ENCODE data around the gene LTK. TPM values are rescaled to one million over a fixed set of nuclear protein-coding genes. Genes with fewer than 3 reads are reported as not detected.

The LTK gene
- total RNA-seq, 1 donor from 2014 or later = not detected

DNA sequence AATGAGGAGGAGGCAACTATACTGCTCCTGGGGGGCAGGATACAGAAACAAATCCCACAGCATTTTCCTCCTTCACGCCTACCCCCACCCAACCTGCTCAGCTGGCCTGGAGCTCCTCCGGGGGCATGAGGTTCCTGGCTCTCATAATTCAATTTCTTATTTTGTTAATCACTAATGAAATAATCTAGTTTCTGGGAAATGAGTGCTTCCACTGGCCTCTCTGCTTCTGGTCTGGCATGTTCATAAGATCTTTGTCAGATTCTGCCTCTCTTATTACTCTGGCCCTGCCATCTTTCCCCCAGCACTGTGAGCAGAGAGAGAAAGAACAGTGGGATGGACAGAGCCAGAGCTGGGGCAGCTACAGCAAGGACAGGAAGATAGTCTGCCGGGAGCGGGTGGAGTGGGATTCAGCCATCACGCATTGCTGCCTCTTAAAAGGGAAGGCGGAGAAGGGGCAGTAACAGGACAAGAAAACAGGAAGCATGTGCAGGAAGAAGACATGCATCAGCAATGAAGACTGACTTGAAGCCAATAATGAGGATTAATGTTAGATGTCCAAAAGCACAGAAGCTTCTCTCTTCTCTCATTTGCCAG lies 16.8 kb upstream of the LTK start:
- TF ChIP-seq CTCF (IDR thresholded peaks at IDR 0.05; ENCODE audit: insufficient read depth, low read length, severe bottlenecking) = no peak
- no peaks in the 10 kb centered on the region for H3K27me3 ChIP-seq (ENCODE audit: control insufficient read depth, insufficient read depth, low read length)
- H3K4me3 ChIP-seq (ENCODE audit: low read depth, low read length) = no peak overlapping the region
- no peak for FAIRE-seq
- DNase-seq (ENCODE audit: low read depth) = no peak
- H3K36me3 ChIP-seq (ENCODE audit: control insufficient read depth, insufficient read depth, low read length) = peaks cover 48% of the 10 kb centered on the region

GRCh38 chr15:41523097-41523496 lies 9.5 kb upstream of the LTK start:
- H3K27me3 ChIP-seq (ENCODE audit: control insufficient read depth, insufficient read depth, low read length) = no peaks in the 10 kb centered on the region
- DNase-seq (ENCODE audit: low read depth) (no peak), FAIRE-seq (no peak)
- peaks cover 25% of the 10 kb centered on the region for H3K36me3 ChIP-seq (ENCODE audit: control insufficient read depth, insufficient read depth, low read length)
- H3K4me3 ChIP-seq (ENCODE audit: low read depth, low read length) = no peak overlapping the region
- no peak for TF ChIP-seq CTCF (IDR thresholded peaks at IDR 0.05; ENCODE audit: insufficient read depth, low read length, severe bottlenecking)

- DNase-seq (ENCODE audit: low read depth) = no peak
- Histone ChIP-seq H3K27me3 (ENCODE audit: control insufficient read depth, insufficient read depth, low read length) (no peaks in the 10 kb centered on the region), H3K36me3 (ENCODE audit: control insufficient read depth, insufficient read depth, low read length) (peaks cover 15% of the 10 kb centered on the region), H3K4me3 (ENCODE audit: low read depth, low read length) (no peak overlapping the region)
- no peak for TF ChIP-seq CTCF (IDR thresholded peaks at IDR 0.05; ENCODE audit: insufficient read depth, low read length, severe bottlenecking)
- FAIRE-seq = no peak
These were observed 8.0 kb upstream of the LTK start for GRCh38 chr15:41521614-41522013.

GRCh38 chr15:41520636-41521035 lies 7.0 kb upstream of the LTK start:
- no peaks in the 10 kb centered on the region for H3K27me3 ChIP-seq (ENCODE audit: control insufficient read depth, insufficient read depth, low read length)
- FAIRE-seq (no peak), DNase-seq (ENCODE audit: low read depth) (no peak)
- no peak overlapping the region for H3K4me3 ChIP-seq (ENCODE audit: low read depth, low read length)
- TF ChIP-seq CTCF (IDR thresholded peaks at IDR 0.05; ENCODE audit: insufficient read depth, low read length, severe bottlenecking) = no peak
- H3K36me3 ChIP-seq (ENCODE audit: control insufficient read depth, insufficient read depth, low read length) = peaks cover 11% of the 10 kb centered on the region

DNA sequence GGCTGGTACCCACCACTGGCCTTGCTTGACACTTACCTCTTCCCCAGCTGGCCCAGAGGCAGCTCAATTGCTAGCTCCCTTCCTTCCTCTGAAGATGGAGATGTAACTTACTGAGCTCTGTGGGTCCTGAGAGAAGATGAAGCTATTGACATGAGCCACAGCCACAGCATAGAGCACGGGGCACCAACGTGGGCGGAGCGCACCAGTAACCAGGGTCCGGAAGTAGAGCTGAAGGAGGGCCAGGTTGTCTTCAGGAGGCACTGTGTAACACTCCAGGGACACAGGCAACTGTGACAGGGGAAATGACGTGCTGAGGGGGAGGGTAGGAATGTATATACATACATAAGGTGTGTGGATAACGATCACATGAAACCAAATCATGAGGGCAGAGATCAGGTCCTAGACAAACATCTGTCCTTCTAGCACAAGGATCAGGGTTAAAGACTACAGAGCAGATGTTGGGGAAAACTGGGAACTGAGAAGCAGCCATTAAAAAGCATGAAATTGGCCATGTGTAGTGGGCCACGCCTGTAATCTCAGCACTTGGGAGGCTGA lies 4.3 kb upstream of the LTK start:
- no peak for TF ChIP-seq CTCF (IDR thresholded peaks at IDR 0.05; ENCODE audit: insufficient read depth, low read length, severe bottlenecking)
- Histone ChIP-seq H3K4me3 (ENCODE audit: low read depth, low read length) (no peak overlapping the region), H3K27me3 (ENCODE audit: control insufficient read depth, insufficient read depth, low read length) (peaks cover 8% of the 10 kb centered on the region), H3K36me3 (ENCODE audit: control insufficient read depth, insufficient read depth, low read length) (peaks cover 8% of the 10 kb centered on the region)
- no peak for FAIRE-seq
- DNase-seq (ENCODE audit: low read depth) = no peak
